GM19238 (cell line): ENCODE results near the gene PHF10.

Experiments used
- DNase-seq: peaks from one replicate; pipeline ENCODE4 v3.0.0; 2011; ENCODE audit warnings: low spot score; ENCODE audit not compliant: insufficient read length

Gene PHF10

DNA sequence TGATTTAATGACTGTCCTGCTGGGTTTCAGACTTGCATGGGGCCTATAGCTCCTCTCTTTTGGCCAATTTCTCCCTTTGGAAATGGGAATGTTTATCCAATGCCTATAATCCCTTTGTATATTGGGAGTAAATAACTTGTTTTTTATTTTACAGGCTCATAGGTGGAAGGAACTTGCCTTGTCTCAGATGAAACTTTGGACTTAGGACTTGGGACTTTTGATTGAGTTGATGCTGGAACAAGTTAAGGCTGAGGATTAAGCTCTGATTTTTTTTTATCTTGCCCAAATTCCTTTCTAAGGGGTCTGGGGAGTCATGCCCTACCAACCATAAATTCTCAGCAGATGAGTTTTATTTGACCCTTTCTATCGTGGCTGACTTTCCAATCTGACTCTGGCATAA, 46.0 kb downstream of the PHF10 start:
- no peak for DNase-seq

GRCh38 chr6:169677096-169677495, 47.2 kb downstream of the PHF10 start:
- no peak for DNase-seq

DNA sequence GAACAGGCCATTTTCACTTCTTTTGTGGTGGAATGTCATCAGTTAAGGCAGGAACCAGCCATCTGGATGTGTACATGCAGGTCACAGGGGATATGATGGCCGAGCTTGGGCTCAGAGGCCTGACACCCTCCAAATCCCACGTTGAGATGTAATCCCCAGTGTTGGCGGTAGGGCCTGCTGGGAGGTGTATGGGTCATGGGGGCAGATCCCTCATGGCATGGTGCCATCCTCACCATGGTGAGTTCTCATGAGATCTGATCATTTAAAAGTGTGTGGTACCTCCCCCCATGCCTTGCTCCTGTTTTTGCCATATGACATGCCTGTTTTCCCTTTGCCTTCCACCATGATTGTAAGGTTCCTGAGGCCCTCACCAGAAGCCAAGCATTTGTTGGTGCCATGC, 49.3 kb downstream of the PHF10 start:
- no peak for DNase-seq

- DNase-seq = no peak
These were observed 52.7 kb downstream of the PHF10 start for GRCh38 chr6:169671563-169671962.

DNA sequence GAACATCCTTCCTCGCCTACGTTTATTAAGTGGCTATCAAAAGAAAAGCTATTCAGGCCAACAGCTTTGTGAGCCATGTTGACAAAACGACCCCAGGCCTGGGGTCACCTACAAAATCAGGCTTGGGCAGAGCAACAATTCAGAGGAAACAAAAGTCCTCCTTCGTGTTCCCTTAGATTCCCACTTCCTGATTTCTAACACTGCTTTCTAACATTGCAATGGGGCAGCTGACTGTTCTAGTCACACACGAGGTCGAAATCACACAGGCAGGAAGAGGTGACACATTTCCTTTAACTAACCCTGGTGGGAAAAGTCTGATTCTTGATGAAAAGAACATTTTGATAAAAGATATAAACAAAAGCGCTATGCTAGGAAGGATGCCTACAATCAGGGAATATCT, 54.4 kb downstream of the PHF10 start:
- DNase-seq = no peak

- DNase-seq = no peak
These were observed 55.2 kb downstream of the PHF10 start for GRCh38 chr6:169669147-169669546.

DNA sequence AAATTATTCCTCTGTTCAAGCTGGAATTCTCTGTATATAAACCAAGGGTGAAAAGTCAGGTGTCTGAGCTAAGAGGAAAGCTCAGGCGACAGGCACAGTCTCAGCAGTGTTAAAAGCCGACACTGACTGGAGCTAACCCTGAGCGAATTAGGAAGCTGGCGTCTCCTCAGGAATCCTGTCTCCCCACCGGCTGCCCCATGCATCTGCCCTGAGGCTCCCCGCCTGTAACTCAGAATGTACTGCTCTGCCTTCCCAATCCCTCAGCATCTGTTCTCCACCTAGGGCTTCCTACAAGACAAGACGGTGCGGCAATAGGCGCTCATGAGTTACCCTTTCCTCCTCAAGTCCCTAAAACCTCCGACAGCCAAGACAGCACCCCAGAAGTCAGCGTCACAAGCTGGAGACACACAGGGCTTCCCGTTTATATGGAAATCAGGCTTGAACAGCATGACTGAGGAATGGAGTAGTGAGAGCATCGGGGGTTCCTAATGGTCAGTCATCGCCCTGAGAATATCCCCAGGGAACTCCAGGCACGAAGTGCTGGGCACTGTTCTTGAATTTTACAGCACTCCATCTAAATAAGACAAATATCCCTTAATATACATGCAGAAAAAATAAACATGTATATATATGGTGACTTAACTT, 56.0 kb downstream of the PHF10 start:
- no peak for DNase-seq

DNA sequence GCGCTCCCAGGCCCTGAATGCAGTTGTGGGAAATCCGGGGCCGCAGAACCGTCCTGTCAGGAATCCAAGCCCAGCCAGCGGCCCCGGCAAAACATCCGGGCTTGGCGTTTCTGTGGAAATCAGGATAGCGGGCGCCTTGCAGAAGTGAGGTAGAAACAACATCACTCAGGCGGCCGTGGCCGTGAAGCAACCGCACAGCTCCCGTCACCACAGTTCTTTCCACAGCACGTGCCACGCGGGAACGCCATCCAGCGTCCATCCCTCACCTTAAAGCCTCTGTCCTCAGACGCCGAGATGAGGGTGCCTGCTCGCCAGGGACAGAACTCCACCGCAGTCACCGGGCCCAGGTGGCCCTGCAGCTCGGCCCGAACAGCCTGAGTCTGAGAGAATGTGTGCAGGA, 56.6 kb downstream of the PHF10 start:
- DNase-seq = no peak

DNA sequence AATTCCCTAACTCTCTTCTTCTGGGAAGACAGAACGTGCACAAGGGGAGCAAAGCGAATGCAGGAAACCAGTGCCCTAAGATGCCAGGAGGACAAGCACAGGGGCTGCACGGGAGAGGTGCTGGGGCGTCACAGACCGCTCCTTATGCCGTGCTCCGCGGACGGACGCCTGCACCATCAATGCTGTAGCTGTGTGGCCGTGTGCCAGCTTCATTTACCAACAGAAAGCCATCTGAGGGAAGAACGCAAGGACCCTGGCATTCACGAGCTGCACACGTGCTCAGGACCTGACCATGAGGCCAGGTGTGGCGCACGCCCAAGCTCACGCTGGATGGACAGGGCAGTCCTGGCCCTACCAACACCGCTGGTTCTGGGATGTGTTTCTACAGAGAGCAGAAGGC, 57.9 kb downstream of the PHF10 start:
- no peak for DNase-seq

GRCh38 chr6:169665289-169665688, 59.0 kb downstream of the PHF10 start:
- DNase-seq = no peak

DNA sequence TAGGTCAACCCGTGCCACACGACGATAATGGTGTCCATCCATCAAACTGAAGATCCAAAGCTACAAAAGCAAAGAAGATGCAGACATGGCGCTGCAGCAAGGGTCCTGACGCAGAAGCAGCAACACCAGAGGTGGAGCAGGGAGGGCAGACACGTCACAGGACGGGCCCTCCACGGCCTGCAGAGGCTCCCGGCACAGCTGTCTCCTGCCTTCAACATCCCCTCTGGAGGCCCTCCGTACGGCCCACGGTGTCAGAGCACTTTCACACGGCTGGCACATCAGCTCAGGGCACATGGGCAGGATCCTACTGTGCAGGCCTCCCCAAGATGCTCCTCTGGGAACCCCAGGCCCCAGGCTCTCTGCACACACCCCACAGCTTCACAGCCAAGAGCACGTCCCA, 60.1 kb downstream of the PHF10 start:
- no peak for DNase-seq

- DNase-seq = no peak
These were observed 60.8 kb downstream of the PHF10 start for GRCh38 chr6:169663468-169663867.

GRCh38 chr6:169661391-169661756, 62.9 kb downstream of the PHF10 start:
- no peak for DNase-seq

GRCh38 chr6:169660751-169661390, 63.4 kb downstream of the PHF10 start:
- DNase-seq = no peak

DNA sequence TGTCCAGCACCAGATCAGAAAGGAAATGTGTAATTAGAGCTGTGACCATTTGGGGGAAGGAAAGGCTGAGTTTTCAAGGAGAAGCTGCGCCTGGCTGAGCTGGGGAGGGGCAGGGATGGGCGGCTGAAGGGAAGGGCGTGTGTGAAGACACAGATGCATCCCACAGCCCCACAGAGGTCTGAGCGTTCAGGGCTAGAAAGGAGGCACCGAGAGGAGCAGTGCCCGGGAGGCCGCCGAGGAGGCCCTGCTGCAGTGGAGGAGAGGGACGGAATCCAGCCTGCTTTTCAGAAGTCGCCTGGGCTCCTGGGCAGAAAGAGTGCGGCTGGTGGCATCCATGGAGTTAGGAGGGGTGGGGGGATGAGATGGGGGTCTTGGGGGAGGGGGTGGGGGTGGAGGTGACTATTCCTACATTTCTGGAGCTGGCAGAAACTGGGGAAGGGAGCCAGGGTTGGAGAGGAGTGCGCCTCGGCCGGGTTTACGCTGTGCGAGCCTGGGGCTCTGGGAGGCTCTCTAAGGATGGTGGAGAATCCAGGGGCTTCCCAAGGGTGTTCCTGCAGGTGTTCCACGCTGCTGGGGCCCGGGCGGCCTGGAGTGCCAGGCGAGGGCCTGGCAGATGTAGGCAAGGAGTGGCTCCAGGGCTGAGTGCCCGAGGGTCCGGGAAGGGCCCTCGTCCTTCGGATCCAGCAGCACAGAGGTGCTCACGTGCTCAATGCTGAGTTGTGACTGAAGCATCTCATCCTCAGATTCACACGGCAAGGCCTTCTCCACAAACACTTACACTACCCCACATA, 64.3 kb downstream of the PHF10 start:
- no peak for DNase-seq

DNA sequence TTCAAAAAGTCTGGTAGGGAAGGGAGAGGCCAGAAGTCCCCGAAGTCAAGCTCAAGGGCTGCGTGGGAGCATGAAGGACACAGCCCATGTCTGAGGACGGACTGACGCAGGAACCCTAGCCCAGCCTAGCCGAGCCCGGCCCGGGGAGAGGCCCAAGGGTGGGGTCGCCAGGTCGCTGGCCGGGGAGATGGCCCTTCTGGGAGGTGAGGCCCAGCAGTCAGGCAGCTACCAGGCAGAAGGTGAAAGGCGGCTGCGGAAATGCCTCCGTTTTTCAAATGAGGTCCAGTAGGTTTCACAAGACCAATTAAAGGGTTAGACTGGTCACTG, 67.1 kb downstream of the PHF10 start:
- DNase-seq = no peak

- no peak for DNase-seq
These were observed 67.6 kb downstream of the PHF10 start for GRCh38 chr6:169656546-169657283.

GRCh38 chr6:169654598-169655391, 69.5 kb downstream of the PHF10 start:
- peak; percentile 76 for DNase-seq
